Measurements from ENCODE around the gene PTPRJ.

Gene PTPRJ

DNA sequence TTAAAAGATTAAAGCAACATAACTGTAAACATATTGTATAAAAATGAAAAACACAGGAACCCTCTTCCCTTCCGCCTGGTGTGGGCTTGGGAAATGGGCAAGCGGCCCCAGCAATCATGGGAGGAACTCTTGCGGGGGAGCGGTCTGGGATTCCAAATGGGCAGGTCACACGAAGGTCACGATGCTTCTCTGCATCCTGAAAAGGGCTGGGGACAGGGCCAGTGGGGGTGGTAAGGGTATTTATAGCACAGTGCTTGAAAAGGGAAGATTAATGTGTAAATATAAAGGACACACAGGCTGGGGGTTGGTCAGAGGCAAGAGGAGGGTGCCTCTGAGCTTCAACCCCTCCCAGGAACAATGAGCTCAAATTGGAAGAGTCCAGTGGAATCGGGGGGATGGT lies 189.4 kb downstream of the PTPRJ start:
- DNase-seq = no peak

DNA sequence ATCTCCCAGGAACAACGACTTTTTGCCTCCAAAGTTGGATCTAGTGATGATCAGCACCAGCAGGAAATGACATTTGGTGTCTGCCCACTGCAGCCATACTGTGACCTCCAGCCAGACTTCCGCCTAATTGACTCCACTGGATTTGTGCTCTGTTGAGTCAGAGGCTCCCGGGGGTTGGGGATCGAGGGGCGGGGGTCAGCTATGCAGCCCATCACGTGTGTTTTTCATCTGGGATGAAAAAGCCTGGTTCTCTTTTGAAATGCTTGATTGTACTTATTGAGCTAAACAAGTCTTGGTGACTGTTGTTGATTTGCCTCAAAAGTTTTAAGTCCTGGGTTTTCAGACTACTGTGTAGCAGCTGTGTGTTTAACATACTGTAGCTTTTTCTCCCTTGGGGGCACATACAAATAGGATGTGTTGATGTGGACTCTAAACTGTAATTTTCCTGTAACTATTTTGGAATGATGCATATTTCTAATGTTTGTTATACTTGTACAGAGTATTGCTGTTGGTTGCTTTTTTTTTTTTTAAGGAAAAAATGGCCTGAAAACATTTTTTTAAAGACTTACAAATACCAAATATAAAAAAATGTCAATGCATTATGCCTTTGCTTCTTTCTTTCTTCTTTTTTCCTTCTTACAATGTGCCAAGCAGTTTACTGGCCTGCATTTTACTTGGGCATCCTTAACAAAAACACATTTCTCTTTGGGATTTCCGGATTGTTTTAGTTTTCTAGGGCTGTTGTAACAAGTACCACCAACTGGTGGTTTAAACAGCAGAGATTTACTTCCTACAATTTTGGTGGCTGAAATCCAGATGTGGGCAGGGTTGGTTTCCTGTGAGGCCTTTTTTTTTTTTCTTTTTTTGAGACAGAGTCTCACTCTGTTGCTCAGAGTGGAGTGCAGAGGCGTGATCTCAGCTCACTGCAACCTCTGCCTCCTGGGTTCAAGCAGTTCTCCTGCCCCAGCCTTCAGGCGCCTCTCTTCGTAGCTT lies 190.2 kb downstream of the PTPRJ start:
- DNase-seq = no peak

DNA sequence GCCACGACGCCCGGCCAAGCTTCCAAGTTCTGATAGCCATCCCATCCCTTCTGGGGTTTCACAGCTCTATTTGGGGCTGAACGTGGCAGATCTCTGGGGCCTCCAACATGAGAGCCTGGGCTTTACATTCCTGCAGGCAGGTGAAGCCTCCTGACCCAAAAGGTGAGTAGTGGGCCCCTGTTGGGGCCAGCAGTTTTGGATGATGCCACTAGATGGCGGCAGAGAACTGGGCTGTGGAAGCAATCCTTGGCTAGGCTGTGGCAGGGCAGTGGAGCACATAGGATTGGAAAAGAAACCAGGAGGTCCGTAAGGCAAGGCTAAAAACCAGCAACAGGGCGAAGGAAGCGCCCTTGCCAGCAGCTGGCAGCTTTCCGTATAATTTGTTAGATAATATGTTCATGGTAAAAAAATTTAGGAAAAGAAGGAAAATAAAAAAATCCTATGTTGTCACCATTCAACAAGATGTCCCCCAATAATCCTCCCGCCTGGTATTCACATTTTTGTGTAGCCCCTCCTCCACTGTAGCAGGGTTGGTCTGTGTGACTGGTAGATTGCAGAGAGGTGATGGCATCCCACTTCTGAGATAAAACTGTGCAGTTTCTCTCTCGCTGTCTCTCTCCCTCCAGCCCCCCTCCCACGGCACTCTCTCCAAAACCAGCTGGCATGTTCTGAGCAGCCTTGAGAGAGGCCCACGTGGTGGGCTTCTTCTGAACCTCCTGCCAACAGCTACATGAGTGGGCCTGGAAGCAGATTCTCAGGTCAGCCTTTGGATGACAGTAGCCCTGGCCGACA lies 192.7 kb downstream of the PTPRJ start:
- DNase-seq = peak; percentile 73 to 78

DNA sequence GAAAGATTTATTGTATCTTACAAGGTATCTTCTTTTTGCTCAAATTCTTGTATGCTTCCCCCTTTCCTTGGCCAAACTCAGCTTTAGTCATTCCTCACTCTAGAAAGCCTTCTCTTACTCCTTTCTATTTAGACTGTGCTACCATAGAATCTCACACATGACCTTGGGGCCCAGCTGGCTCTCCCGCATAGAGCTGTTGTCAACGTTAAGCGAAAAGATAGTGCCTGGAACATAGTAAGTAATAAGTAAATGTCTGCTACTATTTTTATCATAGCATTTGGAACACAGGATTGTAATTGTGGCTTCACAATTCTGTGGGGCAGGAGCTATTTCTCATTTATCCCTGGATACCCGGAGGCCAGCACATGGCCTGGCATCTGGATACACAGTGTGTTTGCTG lies 197.3 kb downstream of the PTPRJ start:
- DNase-seq = no peak

DNA sequence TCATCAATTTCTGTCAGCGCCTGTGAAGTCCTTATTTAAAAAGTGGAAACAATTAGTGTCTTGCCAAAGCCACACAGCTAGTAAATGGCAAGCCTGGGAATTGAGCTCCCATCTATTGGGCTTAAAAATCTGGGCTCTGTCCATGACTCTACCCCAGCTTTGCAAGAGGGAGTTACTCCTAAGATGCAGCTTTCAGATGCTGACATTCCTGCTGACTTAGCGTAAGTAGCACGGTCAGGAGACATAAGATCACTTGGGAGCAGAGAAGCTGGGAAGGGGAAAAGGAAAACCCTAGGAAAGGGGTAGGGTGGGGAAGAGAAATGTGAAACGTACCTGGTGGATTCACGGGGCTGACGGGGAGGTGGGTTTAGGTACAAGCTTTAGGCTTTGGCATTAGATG lies 200.3 kb downstream of the PTPRJ start:
- DNase-seq = no peak

DNA sequence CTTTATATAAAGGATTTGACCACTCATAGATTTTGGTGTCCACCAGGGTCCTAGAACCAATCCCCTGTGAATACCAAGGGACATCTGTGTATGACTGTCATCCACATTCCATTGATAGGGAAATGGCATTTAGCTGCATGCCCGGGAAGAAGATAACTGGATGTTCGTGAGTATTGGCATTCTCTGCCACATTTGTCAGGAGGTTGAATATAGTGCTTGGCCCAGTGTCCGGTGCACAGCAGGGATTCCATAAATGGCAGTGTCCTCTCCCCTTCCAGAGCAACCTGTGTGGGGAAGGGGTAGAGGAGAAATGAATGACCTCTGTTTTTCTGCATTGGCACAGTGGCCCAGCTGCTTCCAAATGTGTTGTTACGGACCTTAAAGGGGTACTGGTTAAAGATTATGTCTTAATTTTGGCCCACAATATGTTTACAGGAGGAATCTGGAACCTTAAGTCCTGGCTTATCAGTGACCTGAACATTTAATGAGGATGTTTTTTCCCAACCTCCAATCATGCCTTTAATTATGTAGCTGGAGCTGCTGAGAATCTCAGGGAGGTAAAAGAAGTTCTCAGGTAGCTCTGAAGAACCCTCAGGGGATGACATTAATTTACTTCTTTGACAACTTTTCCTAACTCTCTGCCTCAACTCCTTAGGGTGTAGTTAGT lies 202.6 kb downstream of the PTPRJ start:
- no peak for DNase-seq

DNA sequence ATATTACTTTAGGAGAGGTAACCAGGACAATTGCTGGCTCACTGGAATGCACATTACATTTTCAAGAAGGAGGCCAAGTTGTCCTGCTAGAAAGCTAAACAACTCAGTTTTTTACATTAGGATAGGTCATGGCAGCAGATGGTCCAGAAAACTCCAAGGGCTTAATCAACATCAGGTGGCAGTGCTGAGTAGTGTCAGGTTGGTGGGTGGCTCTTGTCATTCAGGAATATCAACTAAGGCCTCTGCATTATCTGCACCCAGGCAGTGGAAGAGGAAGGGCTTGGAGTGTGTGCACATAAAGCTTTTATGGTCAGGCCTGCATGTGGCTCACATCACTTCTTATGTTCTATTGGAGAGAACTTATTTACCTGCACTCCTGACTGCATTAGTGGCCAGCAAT lies 204.1 kb downstream of the PTPRJ start:
- DNase-seq = no peak

DNA sequence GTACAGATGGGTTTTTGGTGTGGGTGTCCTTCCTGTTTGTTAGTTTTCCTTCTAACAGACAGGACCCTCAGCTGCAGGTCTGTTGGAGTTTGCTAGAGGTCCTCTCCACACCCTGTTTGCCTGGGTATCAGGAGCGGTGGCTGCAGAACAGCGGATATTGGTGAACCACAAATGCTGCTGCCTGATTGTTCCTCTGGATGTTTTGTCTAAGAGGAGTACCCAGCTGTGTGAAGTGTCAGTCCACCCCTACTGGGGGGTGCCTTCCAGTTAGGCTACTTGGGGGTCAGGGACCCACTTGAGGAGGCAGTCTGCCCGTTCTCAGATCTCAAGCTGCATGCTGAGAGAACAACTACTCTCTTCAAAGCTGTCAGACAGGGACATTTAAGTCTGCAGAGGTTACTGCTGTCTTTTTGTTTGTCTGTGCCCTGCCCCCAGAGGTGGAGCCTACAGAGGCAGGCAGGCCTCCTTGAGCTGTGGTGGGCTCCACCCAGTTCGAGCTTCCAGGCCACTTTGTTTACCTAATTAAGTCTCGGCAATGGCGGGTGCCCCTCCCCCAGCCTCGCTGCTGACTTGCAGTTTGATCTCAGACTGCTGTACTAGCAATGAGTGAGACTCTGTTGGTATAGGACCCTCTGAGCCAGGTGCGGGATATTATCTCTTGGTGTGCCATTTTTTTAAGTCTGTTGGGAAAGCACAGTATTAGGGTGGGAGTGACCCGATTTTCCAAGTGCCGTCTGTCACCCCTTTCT lies 210.7 kb downstream of the PTPRJ start:
- DNase-seq = peak; percentile 21 to 34

DNA sequence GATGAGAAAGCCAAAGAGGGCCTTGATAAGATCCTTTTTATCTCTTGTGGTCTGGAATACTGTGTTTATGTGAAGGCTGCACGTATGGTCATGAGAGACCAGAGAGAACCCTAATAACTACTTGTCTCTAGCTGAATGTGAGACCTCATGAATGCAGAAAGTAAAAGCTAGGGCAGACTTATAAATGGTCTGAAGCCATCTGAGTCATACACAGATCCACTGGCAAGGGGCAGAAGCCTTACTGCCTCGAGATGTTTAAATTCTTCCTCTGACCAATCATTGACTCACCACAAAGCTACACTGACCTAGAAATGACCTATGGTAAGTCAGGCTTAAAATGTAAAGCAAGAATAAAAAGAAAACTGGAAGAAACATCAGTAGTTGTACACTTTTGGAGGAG lies 213.5 kb downstream of the PTPRJ start:
- no peak for DNase-seq

DNA sequence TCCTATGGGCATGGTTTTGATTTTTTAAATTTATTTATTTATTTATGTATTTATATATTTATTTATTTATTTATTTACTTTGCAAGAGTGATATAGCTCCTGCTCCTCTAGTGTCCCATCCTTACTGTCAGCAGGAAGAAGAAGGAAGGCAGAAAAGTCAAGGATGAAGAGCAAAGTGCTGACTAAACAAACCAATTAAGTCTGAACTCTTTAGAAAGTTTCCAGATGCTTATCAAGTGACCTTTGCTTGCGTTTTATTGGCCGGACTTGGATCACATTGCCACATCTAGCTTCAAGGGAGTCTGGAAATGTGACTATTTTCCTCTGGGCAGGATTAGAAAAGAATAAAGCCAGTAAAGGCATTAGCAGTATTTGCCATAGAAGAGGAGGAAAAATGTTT lies 227.5 kb downstream of the PTPRJ start:
- no peak for DNase-seq

DNA sequence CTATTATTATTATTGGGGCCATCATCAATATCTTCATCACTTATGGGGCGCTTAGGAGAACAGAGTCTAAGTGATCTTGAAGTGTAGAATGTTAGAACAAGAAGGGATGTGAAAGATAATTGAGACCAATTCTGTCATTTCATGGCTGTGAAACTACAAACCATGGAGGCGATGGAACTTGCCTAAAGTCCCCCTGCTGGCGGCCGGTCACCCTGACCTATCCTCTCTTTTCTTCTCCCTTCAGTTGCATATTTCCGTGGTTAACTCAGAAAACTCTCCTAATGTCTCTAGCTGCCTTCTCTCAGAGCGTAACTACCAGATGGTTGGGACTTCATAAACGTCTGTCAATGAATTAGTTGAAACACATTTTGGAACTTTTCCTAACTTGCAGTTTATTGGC lies 229.7 kb downstream of the PTPRJ start:
- DNase-seq = peak in 1 of 2 donors; percentile 3

DNA sequence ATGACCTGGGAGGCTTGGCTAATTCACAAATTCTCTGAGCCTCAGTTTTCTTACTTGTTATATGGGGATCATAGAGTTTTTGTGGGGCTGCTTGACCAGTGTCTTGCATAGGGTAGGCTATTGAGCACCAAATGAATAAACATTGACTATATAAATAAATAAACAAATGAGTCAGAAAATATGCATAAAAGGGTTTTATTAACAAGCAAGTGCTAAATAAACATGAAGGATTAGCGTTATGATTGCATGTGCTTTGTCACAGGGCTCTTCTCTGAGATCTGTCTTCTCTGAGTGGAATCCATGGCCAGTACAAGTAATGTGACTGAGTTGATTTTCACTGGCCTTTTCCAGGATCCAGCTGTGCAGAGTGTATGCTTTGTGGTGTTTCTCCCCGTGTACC lies 236.2 kb downstream of the PTPRJ start, which contains the start of gene OR4B1:
OR4B1 (plus strand) TSS at position 301 of the 400 bp plus-strand sequence; CDS start at position 301, 0 bp downstream.
- DNase-seq = no peak

Data from stimulated activated CD4-positive, alpha-beta T cell treated with anti-CD3 and anti-CD28 coated beads, Interleukin-2, amount 100 ng/mL, for 24 hours (primary cell).